Measurements from ENCODE around the gene PLSCR1. TPM values are rescaled to one million over a fixed set of nuclear protein-coding genes. Genes with fewer than 3 reads are reported as not detected.

Gene PLSCR1
- total and polyA plus RNA-seq, 9 of the 15 experiments (the other 6 are each of a cell fraction or from before 2014, with no cell fraction given) = 40.6 to 122 (median 69.1) TPM

DNA sequence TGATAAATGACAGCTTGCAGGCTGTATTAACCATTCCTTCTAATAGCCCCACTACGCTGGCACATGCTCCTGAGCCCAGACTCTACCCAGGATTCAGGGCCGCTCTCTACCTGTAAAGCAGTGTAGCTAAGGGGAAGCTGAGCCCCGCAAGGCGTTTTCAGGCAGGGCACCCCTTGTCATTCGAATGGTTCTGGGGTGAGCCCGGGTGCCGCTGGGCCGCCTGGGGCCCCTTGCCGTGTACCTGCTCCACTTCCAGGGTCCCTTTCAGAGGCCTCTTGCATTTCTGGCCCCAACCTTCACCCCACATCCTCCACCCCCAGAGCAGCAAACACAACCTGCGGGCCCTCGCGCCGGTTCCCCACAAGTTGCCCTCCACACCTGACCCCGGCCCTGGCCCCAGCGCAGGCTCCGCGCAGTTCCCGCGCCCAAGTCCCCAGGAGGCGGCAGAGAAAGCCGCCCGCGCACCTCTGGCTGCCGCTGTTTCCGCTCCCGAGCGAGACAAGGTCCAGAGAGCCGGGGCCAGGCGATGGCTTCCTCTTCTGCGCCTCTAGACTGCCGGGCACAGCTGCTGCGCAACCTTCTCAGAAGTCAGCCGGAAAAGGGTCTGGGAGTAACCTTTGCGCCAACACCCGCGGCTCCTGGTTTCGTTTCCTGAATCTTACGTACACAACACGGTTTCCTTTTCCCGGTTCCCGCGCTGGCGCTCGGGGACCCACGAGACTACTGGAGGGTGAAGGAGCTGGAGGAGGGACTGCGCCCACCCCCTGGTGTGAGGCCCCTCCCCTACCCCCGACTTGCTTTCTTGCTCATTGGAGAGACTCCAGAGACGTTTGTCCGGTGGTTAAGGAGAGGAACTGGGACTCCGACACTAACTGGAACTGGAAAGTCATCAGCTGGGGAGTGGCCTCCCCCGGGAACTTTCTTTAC is at the start of gene PLSCR1 (continued):
- TF ChIP-seq TOE1 (IDR thresholded peaks at IDR 0.05; ENCODE audit: borderline replicate concordance) = no peak; the same call in 1 of the 2 replicates
- no peak for TF ChIP-seq TOE1 (CRISPR knock-in tag; IDR thresholded peaks at IDR 0.05; ENCODE audit: borderline replicate concordance, low read depth)
- TF ChIP-seq ILF3 (IDR thresholded peaks at IDR 0.05; ENCODE audit: borderline replicate concordance) = no peak
- TF ChIP-seq, protein P1, sequence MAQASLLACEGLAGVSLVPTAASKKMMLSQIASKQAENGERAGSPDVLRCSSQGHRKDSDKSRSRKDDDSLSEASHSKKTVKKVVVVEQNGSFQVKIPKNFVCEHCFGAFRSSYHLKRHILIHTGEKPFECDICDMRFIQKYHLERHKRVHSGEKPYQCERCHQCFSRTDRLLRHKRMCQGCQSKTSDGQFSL (CRISPR knock-in tag; IDR thresholded peaks at IDR 0.05) = no peak
- TF ChIP-seq, protein P1 (tag; IDR thresholded peaks at IDR 0.05) = no peak
- TF ChIP-seq CBFA2T3 (IDR thresholded peaks at IDR 0.05) = no peak
- TF ChIP-seq CHD2 (IDR thresholded peaks at IDR 0.05; ENCODE audit: low read depth, low read length) = peak; percentile 84
- no peak for TF ChIP-seq NFRKB (IDR thresholded peaks at IDR 0.05; ENCODE audit: low read depth)
- TF ChIP-seq CTBP1 (IDR thresholded peaks at IDR 0.05; ENCODE audit: borderline replicate concordance) = peak; percentile 57; the same call in 1 of the 2 replicates
- TF ChIP-seq HMG20A (CRISPR knock-in tag; conservative IDR thresholded peaks at IDR 0.05) = no peak
- TF ChIP-seq E2F3 (CRISPR knock-in tag; IDR thresholded peaks at IDR 0.05) = 0 out of 2 replicates have a peak, but pooled peaks have one; percentile 61
- peak; percentile 84 for TF ChIP-seq SPI1 (IDR thresholded peaks at IDR 0.05; ENCODE audit: borderline replicate concordance, low read depth, low read length)
- no peak for TF ChIP-seq CBX1 (IDR thresholded peaks at IDR 0.05; ENCODE audit: low read depth)
- no peak for TF ChIP-seq ZFP36 (IDR thresholded peaks at IDR 0.05; ENCODE audit: low read depth, low read length, partially characterized antibody)
- 0 out of 2 replicates have a peak, but pooled peaks have one; percentile 15 for TF ChIP-seq CBX5 (IDR thresholded peaks at IDR 0.05; ENCODE audit: borderline replicate concordance, low read depth)
- TF ChIP-seq KLF1 (tag; IDR thresholded peaks at IDR 0.05) = no peak
- no peak for TF ChIP-seq ZSCAN32 (CRISPR knock-in tag; IDR thresholded peaks at IDR 0.05)
- no peak for TF ChIP-seq ZNF778 (CRISPR knock-in tag; IDR thresholded peaks at IDR 0.05)
- peak; percentile 91 for TF ChIP-seq RBBP5 (IDR thresholded peaks at IDR 0.05; ENCODE audit: borderline replicate concordance, insufficient read depth, low read length, poor library complexity, severe bottlenecking)
- no peak for TF ChIP-seq ZNF197 (CRISPR knock-in tag; IDR thresholded peaks at IDR 0.05; ENCODE audit: low read depth)
- peak; percentile 9 for TF ChIP-seq DACH1 (IDR thresholded peaks at IDR 0.05; ENCODE audit: partially characterized antibody)
- no peak for TF ChIP-seq ZNF212 (CRISPR knock-in tag; IDR thresholded peaks at IDR 0.05)

All from K562 (cell line).